Stimulated activated CD8-positive, alpha-beta memory T cell treated with anti-CD3 and anti-CD28 coated beads, Interleukin-12 subunit alpha, Interleukin-12 subunit beta, amount 100 ng/mL, for 4 hours (primary cell): ENCODE results near the gene SCRN3.
"Not testable (repeated sequence)": the region's sequence is repeated elsewhere in the genome, so short reads cannot be mapped to it uniquely, and the experiment has no call there.

Experiments used
- DNase-seq: peaks from one replicate; pipeline ENCODE4 v3.0.0-alpha.2; 2020; ENCODE audit warnings: low read depth

The SCRN3 gene

GRCh38 chr2:174403628-174404027, 8.1 kb downstream of the SCRN3 start:
- no peak for DNase-seq

GRCh38 chr2:174410039-174410438, 14.5 kb downstream of the SCRN3 start:
- DNase-seq = not testable (repeated sequence)

GRCh38 chr2:174412256-174412655, 16.7 kb downstream of the SCRN3 start:
- no peak for DNase-seq

GRCh38 chr2:174428214-174428613, 32.7 kb downstream of the SCRN3 start:
- DNase-seq = no peak

GRCh38 chr2:174430066-174430465, 34.5 kb downstream of the SCRN3 start:
- DNase-seq = no peak

GRCh38 chr2:174431902-174432301, 36.4 kb downstream of the SCRN3 start:
- DNase-seq = no peak

- no peak for DNase-seq
Measured at GRCh38 chr2:174436351-174436750, 40.8 kb downstream of the SCRN3 start.

GRCh38 chr2:174438146-174438886, 42.8 kb downstream of the SCRN3 start:
- DNase-seq = no peak

- no peak for DNase-seq
Measured at GRCh38 chr2:174439323-174439722, 43.8 kb downstream of the SCRN3 start.

- DNase-seq = no peak
Measured at GRCh38 chr2:174439950-174440349, 44.4 kb downstream of the SCRN3 start.

- no peak for DNase-seq
Measured at GRCh38 chr2:174442546-174443510, 47.3 kb downstream of the SCRN3 start.

- no peak for DNase-seq
Measured at GRCh38 chr2:174444761-174445160, 49.2 kb downstream of the SCRN3 start.

GRCh38 chr2:174445248-174445647, 49.7 kb downstream of the SCRN3 start:
- no peak for DNase-seq

- no peak for DNase-seq
Measured at GRCh38 chr2:174446531-174446930, 51.0 kb downstream of the SCRN3 start.

- no peak for DNase-seq
Measured at GRCh38 chr2:174449033-174449432, 53.5 kb downstream of the SCRN3 start.

GRCh38 chr2:174450021-174450816, 54.7 kb downstream of the SCRN3 start:
- no peak for DNase-seq

GRCh38 chr2:174454566-174454965, 59.0 kb downstream of the SCRN3 start:
- no peak for DNase-seq

- DNase-seq = no peak
Measured at GRCh38 chr2:174461221-174461620, 65.7 kb downstream of the SCRN3 start.

GRCh38 chr2:174465327-174465726, 69.8 kb downstream of the SCRN3 start:
- no peak for DNase-seq

GRCh38 chr2:174473796-174474195, 78.3 kb downstream of the SCRN3 start:
- DNase-seq = no peak

GRCh38 chr2:174477759-174478158, 82.2 kb downstream of the SCRN3 start:
- no peak for DNase-seq
